ENCODE data around the gene KCNC1. TPM values are rescaled to one million over a fixed set of nuclear protein-coding genes. Genes with fewer than 3 reads are reported as not detected.
A peak's percentile ranks its signal among the peaks of the same experiment; 100 is the strongest.

KCNC1 gene
- total RNA-seq, 2 donors from 2014 or later: not detected

DNA sequence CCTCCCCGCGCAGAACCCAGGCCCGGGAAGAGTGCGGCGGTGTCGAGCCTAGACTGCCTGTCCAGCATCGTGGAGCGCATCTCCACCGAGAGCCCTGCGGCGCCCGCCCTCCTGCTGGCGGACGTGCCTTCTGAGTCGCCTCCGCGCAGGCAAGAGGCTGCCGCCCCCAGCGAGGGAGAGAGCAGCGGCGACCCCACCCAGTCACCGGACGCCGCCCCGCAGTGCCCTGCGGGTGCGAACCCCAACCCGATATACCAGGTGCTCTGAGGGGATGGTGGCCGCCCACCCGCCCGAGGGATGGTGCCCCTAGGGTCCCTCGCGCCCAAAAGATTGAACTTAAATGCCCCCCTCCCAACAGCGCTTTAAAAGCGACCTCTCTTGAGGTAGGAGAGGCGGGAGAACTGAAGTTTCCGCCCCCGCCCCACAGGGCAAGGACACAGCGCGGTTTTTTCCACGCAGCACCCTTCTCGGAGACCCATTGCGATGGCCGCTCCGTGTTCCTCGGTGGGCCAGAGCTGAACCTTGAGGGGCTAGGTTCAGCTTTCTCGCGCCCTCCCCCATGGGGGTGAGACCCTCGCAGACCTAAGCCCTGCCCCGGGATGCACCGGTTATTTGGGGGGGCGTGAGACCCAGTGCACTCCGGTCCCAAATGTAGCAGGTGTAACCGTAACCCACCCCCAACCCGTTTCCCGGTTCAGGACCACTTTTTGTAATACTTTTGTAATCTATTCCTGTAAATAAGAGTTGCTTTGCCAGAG is 13.2 kb upstream of the KCNC1 start:
- DNase-seq (ENCODE audit: low spot score): no peak
- Histone ChIP-seq H3K27ac (no peak overlapping the region), H3K4me3 (no peak overlapping the region), H3K36me3 (no peaks in the 10 kb centered on the region), H3K4me1 (peaks cover 0 to 34% of the 10 kb centered on the region in 2 donors), H3K27me3 (peaks cover 14 to 31% of the 10 kb centered on the region in 2 donors), H3K9me3 (no peaks in the 10 kb centered on the region)
- TF ChIP-seq, protein P1, sequence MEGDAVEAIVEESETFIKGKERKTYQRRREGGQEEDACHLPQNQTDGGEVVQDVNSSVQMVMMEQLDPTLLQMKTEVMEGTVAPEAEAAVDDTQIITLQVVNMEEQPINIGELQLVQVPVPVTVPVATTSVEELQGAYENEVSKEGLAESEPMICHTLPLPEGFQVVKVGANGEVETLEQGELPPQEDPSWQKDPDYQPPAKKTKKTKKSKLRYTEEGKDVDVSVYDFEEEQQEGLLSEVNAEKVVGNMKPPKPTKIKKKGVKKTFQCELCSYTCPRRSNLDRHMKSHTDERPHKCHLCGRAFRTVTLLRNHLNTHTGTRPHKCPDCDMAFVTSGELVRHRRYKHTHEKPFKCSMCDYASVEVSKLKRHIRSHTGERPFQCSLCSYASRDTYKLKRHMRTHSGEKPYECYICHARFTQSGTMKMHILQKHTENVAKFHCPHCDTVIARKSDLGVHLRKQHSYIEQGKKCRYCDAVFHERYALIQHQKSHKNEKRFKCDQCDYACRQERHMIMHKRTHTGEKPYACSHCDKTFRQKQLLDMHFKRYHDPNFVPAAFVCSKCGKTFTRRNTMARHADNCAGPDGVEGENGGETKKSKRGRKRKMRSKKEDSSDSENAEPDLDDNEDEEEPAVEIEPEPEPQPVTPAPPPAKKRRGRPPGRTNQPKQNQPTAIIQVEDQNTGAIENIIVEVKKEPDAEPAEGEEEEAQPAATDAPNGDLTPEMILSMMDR (IDR thresholded peaks at IDR 0.05): no peak

DNA sequence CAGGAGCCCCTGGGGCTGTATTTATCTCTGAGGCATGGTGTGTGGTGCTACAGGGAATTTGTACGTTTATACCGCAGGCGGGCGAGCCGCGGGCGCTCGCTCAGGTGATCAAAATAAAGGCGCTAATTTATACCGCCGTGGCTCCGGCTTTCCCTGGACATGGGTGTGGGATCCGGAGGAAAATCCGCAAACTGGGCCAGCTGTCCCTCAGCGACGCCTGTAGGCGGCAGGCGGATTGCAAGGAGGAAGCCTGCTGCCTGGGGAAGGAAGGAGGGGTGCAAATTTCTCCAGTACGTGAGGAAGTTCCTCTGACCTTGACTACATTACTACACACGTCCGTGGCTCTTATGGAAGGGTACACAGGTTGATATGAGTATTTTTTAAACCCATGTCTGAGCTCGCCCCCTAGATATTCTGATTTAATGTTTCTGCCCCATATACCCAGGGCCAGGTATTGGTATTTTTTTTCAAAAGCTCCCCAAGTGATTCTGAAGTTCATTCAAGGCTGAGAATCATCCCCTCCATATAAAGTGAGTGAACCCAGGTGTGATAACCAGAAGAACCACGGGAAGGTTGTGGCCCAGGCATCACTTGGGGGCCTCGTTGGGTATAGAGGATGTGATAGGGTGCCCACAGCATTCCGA is 12.5 kb upstream of the KCNC1 start:
- Histone ChIP-seq H3K27me3 (peaks cover 14 to 31% of the 10 kb centered on the region in 2 donors), H3K36me3 (no peaks in the 10 kb centered on the region)
- TF ChIP-seq, protein P1 (IDR thresholded peaks at IDR 0.05): peak in 1 of 2 donors; percentile 45

DNA sequence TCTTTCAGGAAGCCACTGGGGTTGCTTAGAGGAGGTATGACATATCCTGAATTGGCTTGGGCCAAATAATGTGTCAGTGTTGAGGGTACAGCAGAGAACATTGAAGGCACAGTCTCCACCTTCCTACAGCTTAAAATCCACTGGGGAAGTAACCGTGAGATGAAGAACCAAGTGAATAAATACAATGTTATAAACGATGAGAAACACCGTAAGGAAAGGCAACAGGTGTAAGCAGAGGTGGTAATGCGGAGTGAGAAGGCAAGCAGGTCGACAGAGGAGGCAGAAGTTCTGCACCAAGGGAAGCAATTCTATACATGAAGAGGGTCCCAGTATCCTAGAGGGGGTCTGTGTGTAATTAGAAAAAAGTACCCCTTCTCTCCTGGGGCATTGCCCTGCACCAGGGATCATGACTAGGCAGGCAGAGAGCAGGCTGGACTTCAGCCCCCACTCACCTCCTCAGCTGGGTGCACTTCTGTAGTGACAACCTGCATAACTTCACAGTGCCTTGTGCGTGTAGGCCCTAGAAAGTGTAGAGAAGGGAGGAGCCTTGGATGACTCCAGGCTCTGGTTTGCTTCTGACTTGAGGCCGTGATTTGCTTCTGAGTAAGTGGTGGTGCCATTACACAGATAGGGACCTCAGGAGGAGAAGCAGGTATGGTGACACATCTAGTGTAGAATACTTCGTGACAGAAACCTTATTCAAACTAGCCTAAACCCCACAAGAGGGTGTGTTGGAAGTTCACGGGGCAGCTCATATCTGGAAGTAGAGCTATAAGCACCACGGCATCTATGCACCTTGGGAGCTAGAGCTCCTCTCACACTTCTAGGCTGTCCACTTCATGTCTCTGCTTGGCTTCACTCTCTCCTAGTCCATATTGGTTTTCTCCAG is 10.3 kb upstream of the KCNC1 start:
- Histone ChIP-seq H3K4me1 (peaks cover 0 to 30% of the 10 kb centered on the region in 2 donors), H3K4me3 (no peak overlapping the region), H3K27me3 (peaks cover 14 to 28% of the 10 kb centered on the region in 2 donors), H3K36me3 (no peaks in the 10 kb centered on the region), H3K27ac (no peak overlapping the region), H3K9me3 (no peaks in the 10 kb centered on the region)
- TF ChIP-seq, protein P1 (IDR thresholded peaks at IDR 0.05): no peak
- no peak for DNase-seq (ENCODE audit: low spot score)

More for the DNA sequence above, 12.5 kb upstream of the KCNC1 start:
- H3K4me1 ChIP-seq: peaks cover 0 to 34% of the 10 kb centered on the region in 2 donors
- no peak overlapping the region for H3K27ac ChIP-seq
- H3K4me3 ChIP-seq: no peak overlapping the region
- no peaks in the 10 kb centered on the region for H3K9me3 ChIP-seq
- DNase-seq (ENCODE audit: low spot score): no peak

DNA sequence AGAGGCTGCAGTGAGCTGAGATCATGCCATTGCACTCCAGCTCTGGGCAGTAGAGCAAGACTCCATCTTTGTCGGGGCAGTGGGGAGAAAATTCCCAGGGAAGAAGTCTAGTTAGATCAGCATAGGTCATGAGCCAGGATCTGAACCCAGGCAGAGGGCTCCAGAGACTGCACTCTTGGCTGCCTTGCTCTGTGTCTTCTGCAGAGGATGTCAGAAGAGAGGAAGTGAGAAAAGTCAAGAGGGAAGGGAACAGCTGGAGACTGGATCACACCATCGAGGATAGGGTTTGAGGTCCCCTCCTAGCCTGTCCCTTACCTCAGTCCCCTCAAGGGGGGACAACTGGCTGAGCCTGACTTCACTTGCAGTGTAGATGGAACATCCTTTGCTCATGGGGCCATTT is 9.4 kb upstream of the KCNC1 start:
- no peaks in the 10 kb centered on the region for H3K9me3 ChIP-seq
- no peak for DNase-seq (ENCODE audit: low spot score)
- H3K27ac ChIP-seq: no peak overlapping the region
- H3K27me3 ChIP-seq: peaks cover 14 to 19% of the 10 kb centered on the region in 2 donors
- TF ChIP-seq, protein P1 (IDR thresholded peaks at IDR 0.05): no peak
- H3K36me3 ChIP-seq: no peaks in the 10 kb centered on the region
- H3K4me3 ChIP-seq: no peak overlapping the region
- peaks cover 0 to 21% of the 10 kb centered on the region in 2 donors for H3K4me1 ChIP-seq

DNA sequence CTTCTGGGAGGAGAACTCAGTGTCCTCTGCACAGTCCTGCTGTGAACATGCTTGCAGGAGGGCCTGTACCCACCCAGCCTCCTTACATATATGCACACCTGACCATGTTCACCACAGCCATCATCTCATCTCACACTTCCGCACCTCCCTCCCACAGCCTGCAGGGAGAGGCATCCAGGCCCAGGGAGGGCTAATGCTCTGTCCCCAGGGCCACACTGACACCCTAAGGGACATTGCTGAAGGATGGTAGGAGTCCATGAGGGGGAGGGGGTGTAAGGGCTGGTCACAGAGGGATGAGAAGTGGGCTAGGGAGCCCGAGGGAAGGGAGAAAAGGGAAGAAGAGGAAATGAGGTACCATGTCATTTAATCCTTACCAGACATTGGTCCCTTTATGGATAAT is 4.4 kb upstream of the KCNC1 start:
- H3K27ac ChIP-seq: no peak overlapping the region
- TF ChIP-seq, protein P1 (IDR thresholded peaks at IDR 0.05): no peak
- H3K4me3 ChIP-seq: no peak overlapping the region
- H3K27me3 ChIP-seq: no peaks in the 10 kb centered on the region
- no peaks in the 10 kb centered on the region for H3K36me3 ChIP-seq
- DNase-seq (ENCODE audit: low spot score): no peak
- peaks cover 0 to 11% of the 10 kb centered on the region in 2 donors for H3K4me1 ChIP-seq
- no peaks in the 10 kb centered on the region for H3K9me3 ChIP-seq
